Measurements from ENCODE around the gene ALDH2. TPM values are rescaled to one million over a fixed set of nuclear protein-coding genes. Genes with fewer than 3 reads are reported as not detected.

The ALDH2 gene
- total and polyA plus RNA-seq, 9 of the 15 experiments (the other 6 are each of a cell fraction or from before 2014, with no cell fraction given): 1.9 to 22.5 (median 12.2) TPM

DNA sequence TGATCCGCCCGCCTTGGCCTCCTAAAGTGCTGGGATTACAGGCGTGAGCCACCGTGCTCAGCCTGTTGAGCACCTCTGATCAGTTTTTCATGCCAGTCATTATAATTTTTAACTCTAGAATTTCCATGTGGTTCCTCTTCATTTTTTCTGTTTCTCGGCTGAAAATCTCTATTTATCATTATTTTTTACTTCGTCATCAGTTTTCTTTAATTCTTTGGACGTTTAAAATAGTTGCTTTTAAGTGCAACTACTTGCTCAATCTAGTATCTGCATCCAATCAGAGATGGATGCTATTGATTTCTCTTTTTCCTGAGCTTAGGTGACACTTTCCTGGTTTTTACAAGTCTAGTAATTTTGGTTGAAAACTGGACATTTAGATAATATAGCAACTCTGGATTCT, 92.0 kb downstream of the ALDH2 start:
- H3K27me3 ChIP-seq (ENCODE audit: control insufficient read depth in 2 of 2, insufficient read depth in 2 of 2, low read length in 2 of 2): no peaks in the 10 kb centered on the region
- POLR2A ChIA-PET: interaction anchor here (1.0 to 1.6 kb wide), 2 partner anchors 8 to 26 kb away, joined by 3 to 5 read pairs; no protein-coding TSS in a partner anchor
- H3K4me1 ChIP-seq (replicated peaks in 1 of 2; ENCODE audit: control insufficient read depth in 2 of 2, insufficient read depth in 2 of 2, low read length in 2 of 2): no peaks in the 10 kb centered on the region; a peak in 1 of 5 replicates
- H3K9me3 ChIP-seq (replicated peaks; ENCODE audit: control insufficient read depth, insufficient read depth, low read depth, low read length): no peaks in the 10 kb centered on the region
- in situ Hi-C loops (cut with MboI): no loop called here
- no peak overlapping the region for H3K4me2 ChIP-seq (ENCODE audit: insufficient read depth, low read length)
- BruUV-seq (replicated peaks): no TSS peak
- peaks cover 91% of the 10 kb centered on the region for H3K79me2 ChIP-seq (ENCODE audit: control insufficient read depth, insufficient read depth, low read length)
- no peak overlapping the region for H2AFZ ChIP-seq (ENCODE audit: low read depth, low read length)
- intact Hi-C loops (cut with micrococcal nuclease): no loop called here
- peaks cover 31% of the 10 kb centered on the region for H3K36me3 ChIP-seq (ENCODE audit: control insufficient read depth, insufficient read depth, low read length)
- H3K4me3 ChIP-seq: no peak overlapping the region
- no peaks in the 10 kb centered on the region for H3K9me1 ChIP-seq (ENCODE audit: control insufficient read depth, insufficient read depth, low read length)
- DNase-seq (ENCODE audit: extremely low read depth in 1 of 4, low spot score in 3 of 4): no peak
- no peak for ATAC-seq
- no peak overlapping the region for H3K9ac ChIP-seq (ENCODE audit: insufficient read depth in 1 of 2, low read depth in 2 of 2, low read length in 2 of 2)
- 94% methylated on average over 7 of the region's 7 CpGs for WGBS (ENCODE audit: insufficient coverage, low coverage, missing lambda C conversion rate)
- 0 out of 2 replicates have a peak, but pooled peaks cover 3% of the 10 kb centered on the region for H4K20me1 ChIP-seq (replicated peaks; ENCODE audit: control insufficient read depth, insufficient read depth, low read length)
- H3K27ac ChIP-seq (ENCODE audit: extremely low read depth, low read depth, low read length): no peak overlapping the region
- FAIRE-seq: no peak
- TF ChIP-seq ZNF316 (IDR thresholded peaks at IDR 0.05) (peak; percentile 72), ZNF408 (CRISPR knock-in tag; IDR thresholded peaks at IDR 0.05; ENCODE audit: low read depth) (no peak)
- CTCF ChIA-PET (ENCODE audit: low intra/inter-chr PET ratio): no interaction called here

DNA sequence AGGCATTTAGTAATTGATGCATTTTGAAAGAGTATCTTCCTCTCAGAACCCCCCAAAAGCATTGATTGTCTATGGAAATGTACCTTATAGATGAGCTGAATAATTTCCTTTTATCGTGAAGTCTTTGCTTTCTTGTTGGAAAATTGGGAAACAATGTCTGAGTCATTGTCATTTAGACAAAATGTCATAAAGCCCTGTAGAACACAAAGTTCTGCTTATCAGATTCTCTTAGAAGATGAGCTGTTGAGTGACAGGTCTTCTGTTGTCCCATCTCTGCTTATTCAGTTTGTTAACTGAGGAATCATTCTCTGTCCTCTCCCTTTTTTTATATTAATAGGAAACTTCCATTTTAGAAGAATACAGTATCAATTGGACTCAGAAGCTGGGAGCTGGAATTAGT, 98.2 kb downstream of the ALDH2 start:
- peaks cover 50% of the 10 kb centered on the region for H3K79me2 ChIP-seq (ENCODE audit: control insufficient read depth, insufficient read depth, low read length)
- H4K20me1 ChIP-seq (replicated peaks; ENCODE audit: control insufficient read depth, insufficient read depth, low read length): 0 out of 2 replicates have a peak, but pooled peaks cover 3% of the 10 kb centered on the region
- intact Hi-C loops (cut with micrococcal nuclease): no loop called here
- H3K9me3 ChIP-seq (replicated peaks; ENCODE audit: control insufficient read depth, insufficient read depth, low read depth, low read length): no peaks in the 10 kb centered on the region
- H3K9ac ChIP-seq (ENCODE audit: insufficient read depth in 1 of 2, low read depth in 2 of 2, low read length in 2 of 2): no peak overlapping the region
- ATAC-seq (no peak), DNase-seq (ENCODE audit: extremely low read depth in 1 of 4, low spot score in 3 of 4) (no peak), FAIRE-seq (no peak)
- no peak overlapping the region for H2AFZ ChIP-seq (ENCODE audit: low read depth, low read length)
- H3K4me2 ChIP-seq (ENCODE audit: insufficient read depth, low read length): no peak overlapping the region
- no peaks in the 10 kb centered on the region for H3K27me3 ChIP-seq (ENCODE audit: control insufficient read depth in 2 of 2, insufficient read depth in 2 of 2, low read length in 2 of 2)
- H3K4me1 ChIP-seq (replicated peaks in 1 of 2; ENCODE audit: control insufficient read depth in 2 of 2, insufficient read depth in 2 of 2, low read length in 2 of 2): no peaks in the 10 kb centered on the region; a peak in 1 of 5 replicates
- H3K9me1 ChIP-seq (ENCODE audit: control insufficient read depth, insufficient read depth, low read length): no peaks in the 10 kb centered on the region
- TF ChIP-seq, protein P1, sequence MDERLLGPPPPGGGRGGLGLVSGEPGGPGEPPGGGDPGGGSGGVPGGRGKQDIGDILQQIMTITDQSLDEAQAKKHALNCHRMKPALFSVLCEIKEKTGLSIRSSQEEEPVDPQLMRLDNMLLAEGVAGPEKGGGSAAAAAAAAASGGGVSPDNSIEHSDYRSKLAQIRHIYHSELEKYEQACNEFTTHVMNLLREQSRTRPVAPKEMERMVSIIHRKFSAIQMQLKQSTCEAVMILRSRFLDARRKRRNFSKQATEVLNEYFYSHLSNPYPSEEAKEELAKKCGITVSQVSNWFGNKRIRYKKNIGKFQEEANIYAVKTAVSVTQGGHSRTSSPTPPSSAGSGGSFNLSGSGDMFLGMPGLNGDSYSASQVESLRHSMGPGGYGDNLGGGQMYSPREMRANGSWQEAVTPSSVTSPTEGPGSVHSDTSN (CRISPR knock-in tag; IDR thresholded peaks at IDR 0.05; ENCODE audit: low read depth): no peak
- TF ChIP-seq, protein P1 (tag; conservative IDR thresholded peaks at IDR 0.05; ENCODE audit: low read depth): peak; percentile 50; the same call in 1 of the 2 replicates
- no peak for TF ChIP-seq GTF2E2 (tag; IDR thresholded peaks at IDR 0.05)
- TF ChIP-seq ZSCAN32 (CRISPR knock-in tag; IDR thresholded peaks at IDR 0.05): no peak
- 0 out of 2 replicates have a peak, but pooled peaks have one; percentile 13 for TF ChIP-seq FOSL1 (tag; conservative IDR thresholded peaks at IDR 0.05)
- TF ChIP-seq, protein P2, sequence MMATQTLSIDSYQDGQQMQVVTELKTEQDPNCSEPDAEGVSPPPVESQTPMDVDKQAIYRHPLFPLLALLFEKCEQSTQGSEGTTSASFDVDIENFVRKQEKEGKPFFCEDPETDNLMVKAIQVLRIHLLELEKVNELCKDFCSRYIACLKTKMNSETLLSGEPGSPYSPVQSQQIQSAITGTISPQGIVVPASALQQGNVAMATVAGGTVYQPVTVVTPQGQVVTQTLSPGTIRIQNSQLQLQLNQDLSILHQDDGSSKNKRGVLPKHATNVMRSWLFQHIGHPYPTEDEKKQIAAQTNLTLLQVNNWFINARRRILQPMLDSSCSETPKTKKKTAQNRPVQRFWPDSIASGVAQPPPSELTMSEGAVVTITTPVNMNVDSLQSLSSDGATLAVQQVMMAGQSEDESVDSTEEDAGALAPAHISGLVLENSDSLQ (IDR thresholded peaks at IDR 0.05): peak; percentile 79
- TF ChIP-seq MEIS2 (IDR thresholded peaks at IDR 0.05; ENCODE audit: partially characterized antibody): peak; percentile 25
- no peak for TF ChIP-seq HNRNPK (IDR thresholded peaks at IDR 0.05; ENCODE audit: low read depth, low read length, poor library complexity, severe bottlenecking)
- no TSS peak for BruUV-seq (replicated peaks)
- in situ Hi-C loops (cut with MboI): no loop called here
- peaks cover 70% of the 10 kb centered on the region for H3K36me3 ChIP-seq (ENCODE audit: control insufficient read depth, insufficient read depth, low read length)
- no peak overlapping the region for H3K27ac ChIP-seq (ENCODE audit: extremely low read depth, low read depth, low read length)
- ChIA-PET POLR2A (no interaction called here), CTCF (ENCODE audit: low intra/inter-chr PET ratio) (no interaction called here)
- 76% methylated on average over 1 of the region's 1 CpG for WGBS (ENCODE audit: insufficient coverage, low coverage, missing lambda C conversion rate)
- no peak overlapping the region for H3K4me3 ChIP-seq

Data from K562 (cell line).